Endothelial cell of umbilical vein (primary cell): ENCODE results near the gene ZBP1. TPM values are rescaled to one million over a fixed set of nuclear protein-coding genes. Genes with fewer than 3 reads are reported as not detected.

ENCODE experiments used
- BruUV-seq: library from RNA; stranded (reverse); fragments of 400-500 nt; replicated peaks from 2 replicates; lab custom pipeline; 2021; lab: Mats Ljungman, UMichigan
- CTCF ChIA-PET: fragments of 300-600, 350-600 bp; sonication (Branson Sonifier 250); formaldehyde crosslinking; loops from one replicate; lab custom pipeline; 2021; ENCODE audit warnings: antibody characterized with exemption, inconsistent platforms; lab: Charles Lee
- POLR2A ChIA-PET: fragments of 300-600, 350-600 bp; sonication (Branson Sonifier 250); formaldehyde crosslinking; loops from one replicate; lab custom pipeline; 2021; ENCODE audit warnings: antibody characterized with exemption, inconsistent platforms; lab: Charles Lee
- DNase-seq: peaks from one replicate; pipeline ENCODE4 v3.0.0-alpha.2; 2011; ENCODE audit warnings: low read depth, low spot score
- FAIRE-seq: peaks from 2 replicates; lab custom pipeline; 2011; peaks lifted over from hg19 to GRCh38; lab: Jason Lieb, UNC
- H2AFZ ChIP-seq: 2 replicates; pipeline ENCODE4 v1.6.0; 2012; ENCODE audit warnings: low read depth, low read length, control low read depth, inconsistent platforms
- H3K27ac ChIP-seq: 2 replicates; pipeline ENCODE4 v1.5.1; 2011; ENCODE audit warnings: low read depth, mild to moderate bottlenecking, control low read depth, low read length, moderate library complexity; ENCODE audit not compliant: insufficient read depth
- H3K27me3 ChIP-seq, 2 experiments: 2 replicates each; pipeline versions ENCODE4 v1.6.0 to v1.6.1; 2011; ENCODE audit warnings: low read length in 2 of 2, mixed read lengths in 1 of 2; ENCODE audit not compliant: control insufficient read depth in 2 of 2, insufficient read depth in 2 of 2
- H3K36me3 ChIP-seq, 2 experiments: 2 replicates in 1 of 2; 3 replicates in 1 of 2; pipeline ENCODE4 v1.5.1; 2011; ENCODE audit warnings: low read length in 2 of 2, mild to moderate bottlenecking in 1 of 2, moderate library complexity in 1 of 2; ENCODE audit not compliant: control insufficient read depth in 2 of 2, insufficient read depth in 2 of 2; ENCODE audit errors: extremely low read depth in 1 of 2
- H3K4me1 ChIP-seq: 3 replicates; pipeline ENCODE4 v1.5.1; 2011; ENCODE audit warnings: mild to moderate bottlenecking, low read length; ENCODE audit not compliant: control insufficient read depth, insufficient read depth; ENCODE audit errors: extremely low read depth
- H3K4me2 ChIP-seq: 2 replicates; pipeline ENCODE4 v1.6.1; 2011; ENCODE audit warnings: low read length, control low read depth, mixed read lengths; ENCODE audit not compliant: insufficient read depth
- H3K4me3 ChIP-seq, 3 experiments: fragments of 200-600 bp in 1 of 3; sonication (generic), shearing (Covaris generic) in 1 of 3; replicated peaks in 1 of 3; 2 replicates each; pipeline ENCODE4 v1.5.1; 2011 to 2016; ENCODE audit warnings: control low read depth in 3 of 3, low read length in 3 of 3, mild to moderate bottlenecking in 2 of 3, inconsistent platforms in 1 of 3, low read depth in 1 of 3, moderate library complexity in 1 of 3; ENCODE audit not compliant: insufficient read depth in 1 of 3
- H3K79me2 ChIP-seq: 2 replicates; pipeline ENCODE4 v1.6.0; 2012; ENCODE audit warnings: low read length, inconsistent platforms; ENCODE audit not compliant: control insufficient read depth, insufficient read depth
- H3K9ac ChIP-seq: replicated peaks from 2 replicates; pipeline ENCODE3; 2011; ENCODE audit warnings: low read length, control low read depth; ENCODE audit not compliant: insufficient read depth; ENCODE audit errors: extremely low read depth
- H3K9me1 ChIP-seq: replicated peaks from 3 replicates; pipeline ENCODE4 v1.6.0; 2011; ENCODE audit warnings: mild to moderate bottlenecking, low read length; ENCODE audit not compliant: control insufficient read depth, insufficient read depth; ENCODE audit errors: extremely low read depth
- H3K9me3 ChIP-seq: replicated peaks from 2 replicates; pipeline ENCODE4 v1.5.1; 2012; ENCODE audit warnings: low read length, inconsistent platforms; ENCODE audit not compliant: control insufficient read depth, insufficient read depth
- H4K20me1 ChIP-seq: replicated peaks from 2 replicates; pipeline ENCODE3; 2011; ENCODE audit warnings: mild to moderate bottlenecking, low read length; ENCODE audit not compliant: control insufficient read depth, insufficient read depth; ENCODE audit errors: extremely low read depth
- EZH2 ChIP-seq: IDR thresholded peaks from 2 replicates; pipeline ENCODE4 v1.6.1; 2012; ENCODE audit warnings: borderline replicate concordance, low read depth, mild to moderate bottlenecking, moderate library complexity, low read length, inconsistent platforms; ENCODE audit not compliant: severe bottlenecking
- FOS ChIP-seq: IDR thresholded peaks from 2 replicates; pipeline ENCODE4 v1.6.1; 2011; ENCODE audit warnings: mild to moderate bottlenecking, low read length, moderate library complexity, borderline replicate concordance; ENCODE audit not compliant: insufficient read depth
- GATA2 ChIP-seq: IDR thresholded peaks from 2 replicates; pipeline ENCODE4 v1.7.0; 2011; ENCODE audit warnings: low read depth, mild to moderate bottlenecking, moderate library complexity, mixed read lengths, low read length; ENCODE audit not compliant: insufficient read length, insufficient read depth
- JUN ChIP-seq: IDR thresholded peaks from 2 replicates; pipeline ENCODE4 v1.6.1; 2011; ENCODE audit warnings: borderline replicate concordance, low read depth; ENCODE audit not compliant: insufficient read length, insufficient read depth
- MAX ChIP-seq: IDR thresholded peaks from 2 replicates; pipeline ENCODE4 v1.6.1; 2011; ENCODE audit not compliant: insufficient read depth, insufficient read length
- MYC ChIP-seq: IDR thresholded peaks from one replicate; pipeline ENCODE4 v1.6.1; 2011; ENCODE audit warnings: mild to moderate bottlenecking, low read depth, low read length
- POLR2A ChIP-seq: IDR thresholded peaks from 2 replicates; pipeline ENCODE4 v1.6.1; 2012; ENCODE audit warnings: low read depth, mild to moderate bottlenecking, control low read depth, low read length
- POLR2AphosphoS5 ChIP-seq: IDR thresholded peaks from 2 replicates; pipeline ENCODE4 v1.6.1; 2012; ENCODE audit warnings: low read depth, mild to moderate bottlenecking, control low read depth, low read length, moderate library complexity; ENCODE audit not compliant: insufficient read depth
- dilution Hi-C: fragments of 300-500 bp; cut with MboI; formaldehyde crosslinking; loops from one replicate; pipeline ENCODE4 v1.15.0; 2019; ENCODE audit warnings: low sequenced_read_pairs; ENCODE audit not compliant: extremely low pct_ligation_motif_present
- intact Hi-C: fragments of 100-400 bp; cut with micrococcal nuclease; formaldehyde crosslinking; loops from one replicate; pipeline ENCODE4 v1.10.0; 2022
- polyA plus RNA-seq, 4 experiments: library from polyadenylated mRNA; depleted of rRNA in 3 of 4; stranded (reverse) in 3 of 4; unstranded in 1 of 4; fragments of >200 nt; gene quantifications; 2 replicates each; pipeline versions ENCODE4 v1.2.1 to v1.2.3, GENCODE V29; 2011 to 2012; ENCODE audit warnings: missing spikeins in 1 of 4
- total RNA-seq: library from RNA; stranded (reverse); gene quantifications from 2 replicates; pipeline ENCODE4 v1.2.3, GENCODE V29; 2021
- TF ChIP-seq, protein P1 (sequence below), 2 donors: IDR thresholded peaks; 1 replicate in 1 of 2; 2 replicates in 1 of 2; pipeline ENCODE4 v1.5.1; 2011; ENCODE audit warnings: low read length in 2 of 2, mild to moderate bottlenecking in 2 of 2, moderate library complexity in 2 of 2, control low read depth in 1 of 2, inconsistent platforms in 1 of 2, low read depth in 1 of 2; ENCODE audit not compliant: insufficient read depth in 1 of 2; ENCODE audit errors: extremely low read depth in 1 of 2

ZBP1 gene
- total and polyA plus RNA-seq, 2 donors (not counting 3 experiments of a cell fraction or from before 2014, with no cell fraction given), result not detected

DNA sequence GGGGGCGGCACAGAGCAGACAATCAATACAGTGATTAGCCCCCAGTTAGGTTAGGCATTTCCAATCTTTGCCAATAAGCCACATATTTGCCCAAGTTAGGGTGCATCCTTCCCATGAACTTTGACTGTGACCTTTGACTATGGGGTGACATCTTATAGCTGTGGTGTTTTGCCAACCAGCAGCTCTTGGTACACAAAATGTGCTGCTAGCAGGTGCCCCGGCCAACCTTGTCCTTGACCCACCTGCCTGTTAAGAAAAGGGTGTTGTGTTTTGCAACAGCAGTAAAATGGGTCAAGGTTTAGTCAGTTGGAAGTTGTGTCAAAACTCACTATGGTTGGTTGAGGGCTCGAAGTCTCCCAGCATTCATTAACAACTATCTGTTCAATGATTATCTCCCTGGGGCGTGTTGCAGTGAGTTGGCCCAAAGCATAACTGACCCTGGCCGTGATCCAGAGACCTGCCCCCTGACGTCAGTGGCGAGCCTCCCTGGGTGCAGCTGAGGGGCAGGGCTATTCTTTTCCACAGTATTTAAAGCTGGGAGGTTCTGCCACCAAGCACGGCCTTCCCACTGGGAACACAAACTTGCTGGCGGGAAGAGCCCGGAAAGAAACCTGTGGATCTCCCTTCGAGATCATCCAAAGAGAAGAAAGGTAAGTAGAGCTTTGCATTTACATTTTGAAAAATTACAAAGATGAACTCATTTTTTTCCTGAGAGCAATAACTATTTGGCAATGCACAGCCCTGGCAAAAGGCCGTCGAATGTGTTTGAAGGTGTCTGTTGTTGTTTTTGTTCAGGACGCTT lies 59.5 kb downstream of the ZBP1 start, which contains the start of gene PCK1:
TSS of gene PCK1 (plus strand) at position 557 of the 802 bp plus-strand sequence. CDS start 302 bp downstream, outside the sequence.
- no peaks in the 10 kb centered on the region for H3K36me3 ChIP-seq
- no peaks in the 10 kb centered on the region for H3K9me1 ChIP-seq
- DNase-seq (no peak), FAIRE-seq (no peak)
- H3K4me1 ChIP-seq, result no peaks in the 10 kb centered on the region
- intact Hi-C loops, result no loop called here
- no peak within 1 kb of the TSS for H3K4me2 ChIP-seq
- no peaks in the 10 kb centered on the region for H3K9me3 ChIP-seq
- CTCF ChIA-PET, result no interaction called here
- POLR2A ChIA-PET, result no interaction called here
- H2AFZ ChIP-seq, result no peak within 1 kb of the TSS
- H3K9ac ChIP-seq, result no peak within 1 kb of the TSS
- no peaks in the 10 kb centered on the region for H3K27me3 ChIP-seq
- dilution Hi-C loops, result no loop called here
- H3K4me3 ChIP-seq, result no peak within 1 kb of the TSS
- TF ChIP-seq POLR2A (no peak), GATA2 (no peak), FOS (no peak), MYC (no peak), MAX (no peak), POLR2AphosphoS5 (no peak), EZH2 (no peak), JUN (no peak)
- TF ChIP-seq, protein P1, sequence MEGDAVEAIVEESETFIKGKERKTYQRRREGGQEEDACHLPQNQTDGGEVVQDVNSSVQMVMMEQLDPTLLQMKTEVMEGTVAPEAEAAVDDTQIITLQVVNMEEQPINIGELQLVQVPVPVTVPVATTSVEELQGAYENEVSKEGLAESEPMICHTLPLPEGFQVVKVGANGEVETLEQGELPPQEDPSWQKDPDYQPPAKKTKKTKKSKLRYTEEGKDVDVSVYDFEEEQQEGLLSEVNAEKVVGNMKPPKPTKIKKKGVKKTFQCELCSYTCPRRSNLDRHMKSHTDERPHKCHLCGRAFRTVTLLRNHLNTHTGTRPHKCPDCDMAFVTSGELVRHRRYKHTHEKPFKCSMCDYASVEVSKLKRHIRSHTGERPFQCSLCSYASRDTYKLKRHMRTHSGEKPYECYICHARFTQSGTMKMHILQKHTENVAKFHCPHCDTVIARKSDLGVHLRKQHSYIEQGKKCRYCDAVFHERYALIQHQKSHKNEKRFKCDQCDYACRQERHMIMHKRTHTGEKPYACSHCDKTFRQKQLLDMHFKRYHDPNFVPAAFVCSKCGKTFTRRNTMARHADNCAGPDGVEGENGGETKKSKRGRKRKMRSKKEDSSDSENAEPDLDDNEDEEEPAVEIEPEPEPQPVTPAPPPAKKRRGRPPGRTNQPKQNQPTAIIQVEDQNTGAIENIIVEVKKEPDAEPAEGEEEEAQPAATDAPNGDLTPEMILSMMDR (IDR thresholded peaks at IDR 0.05; ENCODE audit: extremely low read depth in 1 of 2, insufficient read depth in 1 of 2, low read depth in 1 of 2, low read length in 2 of 2), result no peak
- H3K27ac ChIP-seq, result no peak within 1 kb of the TSS
- H4K20me1 ChIP-seq, result no peaks in the 10 kb centered on the region
- no peaks in the 10 kb centered on the region for H3K79me2 ChIP-seq
- BruUV-seq, result no TSS peak
